AG04449 (cell line): ENCODE results near the gene SIPA1.
"Not testable (repeated sequence)": the region's sequence is repeated elsewhere in the genome, so short reads cannot be mapped to it uniquely, and the experiment has no call there.

Experiments
- CTCF ChIA-PET: fragments of 350-600 bp; formaldehyde crosslinking; extraction: SDS; loops from one replicate; lab custom pipeline; 2021; ENCODE audit warnings: antibody characterized with exemption; lab: Yijun Ruan, JAX
- POLR2A ChIA-PET: fragments of 400-600, 350-600 bp; formaldehyde crosslinking; extraction: SDS; loops from one replicate; lab custom pipeline; 2020; ENCODE audit warnings: antibody characterized with exemption, inconsistent platforms; lab: Yijun Ruan, JAX
- DNase-seq: peaks from one replicate; pipeline ENCODE4 v3.0.0-alpha.2; 2010; ENCODE audit warnings: low read depth, low spot score
- H3K4me3 ChIP-seq: 2 replicates; pipeline ENCODE4 v1.5.1; 2011; ENCODE audit warnings: low read depth, mild to moderate bottlenecking, control low read depth, low read length
- CTCF ChIP-seq: IDR thresholded peaks from one replicate; pipeline ENCODE4 v1.5.1; 2011; ENCODE audit warnings: mild to moderate bottlenecking, moderate library complexity, low read length, control low read depth, inconsistent platforms; ENCODE audit not compliant: insufficient read depth; ENCODE audit errors: missing control alignments

Gene SIPA1

DNA sequence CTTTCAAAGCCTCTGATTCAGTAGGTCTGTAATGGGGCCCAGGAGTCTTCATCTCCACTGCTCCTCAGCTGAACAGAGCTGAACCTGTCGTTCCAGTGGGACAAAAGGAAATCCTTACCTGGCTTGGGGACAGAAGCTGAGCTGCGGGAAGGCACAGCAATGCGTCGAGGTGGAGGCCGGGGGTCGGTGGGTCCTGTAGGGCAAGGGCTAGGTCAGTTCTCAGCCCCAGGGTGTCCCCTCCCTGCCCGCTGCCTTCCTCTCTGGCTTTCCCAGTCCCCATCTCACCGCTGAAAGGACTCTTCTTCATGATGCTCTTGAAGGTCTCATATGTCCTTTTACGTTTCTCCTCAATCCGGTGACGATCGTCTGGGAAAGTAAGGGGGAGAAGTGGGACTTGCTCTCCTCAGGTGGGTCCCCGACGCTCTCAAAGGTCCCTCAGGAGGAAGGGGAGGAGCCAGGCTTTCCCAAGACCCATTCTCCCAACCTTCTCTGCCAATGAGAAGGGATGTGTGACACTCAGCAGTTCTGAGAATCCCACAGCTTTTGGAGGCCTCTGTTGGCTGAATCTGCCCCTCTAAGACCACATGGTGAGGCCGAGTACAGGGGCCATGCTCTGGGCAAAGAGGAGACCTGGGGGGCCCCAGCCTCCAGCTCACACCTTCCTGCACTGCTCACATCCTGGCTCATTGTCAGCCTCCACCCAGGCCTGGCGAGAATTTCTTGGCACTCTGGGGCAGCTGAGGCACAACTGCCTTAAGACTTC, 17.9 kb downstream of the SIPA1 start:
- no peak overlapping the region for H3K4me3 ChIP-seq
- no peak for DNase-seq
- ChIA-PET POLR2A (no interaction called here), CTCF (interaction anchor here (1.2 kb wide), 1 partner anchor 229 kb away, joined by 3 read pairs; no protein-coding TSS in a partner anchor)
- TF ChIP-seq CTCF: no peak

DNA sequence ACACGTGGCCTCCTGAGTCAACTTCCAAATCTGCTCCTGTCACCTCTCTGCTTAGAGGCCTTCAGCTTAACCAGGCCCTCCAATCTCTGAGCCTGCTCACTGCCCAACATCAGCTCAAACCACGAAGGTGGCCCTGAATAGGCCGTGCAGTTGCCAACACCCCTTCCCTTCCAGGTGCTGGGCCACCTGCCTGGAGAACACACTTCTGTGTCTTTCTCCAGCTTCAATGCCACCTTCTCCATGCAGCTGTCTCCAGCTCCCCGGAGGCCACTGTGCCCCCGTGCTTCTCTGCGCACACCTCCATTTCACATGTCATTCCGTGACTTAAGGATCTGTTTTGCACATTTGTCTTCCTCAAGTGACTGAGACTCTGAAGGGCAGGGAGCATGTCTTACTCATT, 19.5 kb downstream of the SIPA1 start:
- ChIA-PET POLR2A (interaction anchor here (1.7 kb wide), 1 partner anchor 12 kb away, joined by 3 read pairs; no protein-coding TSS in a partner anchor), CTCF (interaction anchor here (1.0 to 1.2 kb wide), 2 partner anchors 8 to 227 kb away, joined by 3 read pairs; no protein-coding TSS in a partner anchor)
- no peak for DNase-seq
- H3K4me3 ChIP-seq: no peak overlapping the region
- no peak for TF ChIP-seq CTCF

DNA sequence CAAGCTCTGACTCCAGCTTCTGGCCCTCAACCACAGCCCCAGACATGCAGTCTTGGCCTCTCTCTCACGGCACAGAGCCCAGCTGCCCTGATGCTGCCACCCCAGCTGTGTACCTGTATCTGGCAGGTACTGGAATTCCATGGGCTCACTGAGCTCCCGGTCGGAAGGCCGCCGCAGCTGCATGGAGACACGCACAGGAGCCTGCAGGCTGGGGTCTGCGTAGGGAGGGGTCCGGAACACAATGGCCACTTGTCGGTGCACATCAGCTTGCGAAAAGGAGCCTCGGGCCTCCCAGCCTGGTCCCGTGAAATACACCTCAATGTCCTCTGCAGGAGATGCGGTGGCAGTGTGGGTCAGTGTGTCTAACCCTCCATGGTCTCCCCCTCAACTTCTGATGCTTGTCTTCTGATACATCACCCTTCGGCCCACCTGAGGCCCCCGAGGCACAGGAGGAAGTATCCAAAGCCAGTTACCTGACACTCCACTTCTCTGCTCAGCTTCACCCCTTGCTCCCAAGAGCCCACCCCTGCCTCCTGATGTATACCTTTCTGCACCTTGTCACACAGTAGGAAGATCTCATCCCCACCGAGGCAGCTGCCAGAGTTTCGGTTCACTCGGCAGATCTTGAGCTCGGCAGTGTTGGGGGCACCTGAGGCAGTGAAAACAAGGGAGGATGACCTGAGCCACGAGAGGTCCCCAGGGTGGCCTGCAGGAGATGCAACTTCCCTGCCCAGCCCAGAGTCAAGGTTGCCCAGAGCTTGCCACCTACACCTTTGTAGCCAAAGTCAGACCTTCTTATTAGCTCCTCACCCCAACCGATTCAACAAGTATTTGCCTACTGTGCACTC, 20.5 kb downstream of the SIPA1 start:
- ChIA-PET POLR2A (interaction anchor here (0.7 to 1.1 kb wide), 3 partner anchors 9 to 233 kb away, joined by 3 to 4 read pairs (median 3); no protein-coding TSS in a partner anchor), CTCF (interaction anchor here (0.7 to 1.8 kb wide), 3 partner anchors 9 to 160 kb away, joined by 3 to 5 read pairs (median 5); no protein-coding TSS in a partner anchor)
- TF ChIP-seq CTCF: no peak
- H3K4me3 ChIP-seq: no peak overlapping the region
- no peak for DNase-seq

- CTCF ChIA-PET: interaction anchor here (1.3 to 1.8 kb wide), 3 partner anchors 11 to 159 kb away, joined by 4 to 5 read pairs (median 5); no protein-coding TSS in a partner anchor
- POLR2A ChIA-PET: no interaction called here
- TF ChIP-seq CTCF: no peak
- no peak for DNase-seq
- H3K4me3 ChIP-seq: no peak overlapping the region
These were observed 22.1 kb downstream of the SIPA1 start for GRCh38 chr11:65660038-65660437.

GRCh38 chr11:65660908-65661307, 23.0 kb downstream of the SIPA1 start:
- CTCF ChIA-PET: interaction anchor here (1.1 to 1.3 kb wide), 3 partner anchors 35 to 88 kb away, joined by 3 to 5 read pairs (median 4); partner anchors contain the start of gene FAM89B
- POLR2A ChIA-PET: interaction anchor here (4.0 kb wide), 1 partner anchor 8 kb away, joined by 24 read pairs; no protein-coding TSS in a partner anchor

GRCh38 chr11:65661599-65662246, 23.8 kb downstream of the SIPA1 start:
- H3K4me3 ChIP-seq: peak overlapping the region; percentile 97
- TF ChIP-seq CTCF: no peak
- ChIA-PET CTCF (interaction anchor here (1.1 to 1.6 kb wide), 4 partner anchors 8 to 327 kb away, joined by 3 to 4 read pairs (median 4); no protein-coding TSS in a partner anchor), POLR2A (interaction anchor here (4.0 kb wide), 1 partner anchor 9 kb away, joined by 24 read pairs; no protein-coding TSS in a partner anchor)
- DNase-seq: no peak

More at GRCh38 chr11:65660908-65661307, 23.0 kb downstream of the SIPA1 start:
- H3K4me3 ChIP-seq, DNase-seq: not testable (repeated sequence)
